IMR-90 (cell line): ENCODE measurements around the gene AOC2. TPM values are rescaled to one million over a fixed set of nuclear protein-coding genes. Genes with fewer than 3 reads are reported as not detected.

Experiments
- ATAC-seq: fragments of 200-7000 bp; cut with Tn5 transposase; 2 replicates; pipeline ENCODE4 v1.9.1; 2020; ENCODE audit warnings: low read depth, mild to moderate bottlenecking, moderate library complexity
- BruUV-seq: library from RNA; stranded (reverse); fragments of 400-500 nt; replicated peaks from 2 replicates; lab custom pipeline; 2021; lab: Mats Ljungman, UMichigan
- CTCF ChIA-PET: fragments of 300-600 bp; formaldehyde crosslinking; extraction: SDS; loops from one replicate; lab custom pipeline; 2021; ENCODE audit warnings: antibody characterized with exemption; lab: Yijun Ruan, JAX
- POLR2A ChIA-PET: fragments of 300-600 bp; sonication (Branson Sonifier 250); formaldehyde crosslinking; loops from one replicate; lab custom pipeline; 2022; ENCODE audit warnings: antibody characterized with exemption; ENCODE audit not compliant: unreplicated experiment; lab: Charles Lee
- DNase-seq: peaks from one replicate; pipeline ENCODE4 v3.0.0; 2013
- H2AFZ ChIP-seq: replicated peaks from 2 replicates; pipeline ENCODE3; 2013; ENCODE audit warnings: low read length, mild to moderate bottlenecking; ENCODE audit not compliant: poor library complexity
- H2AK5ac ChIP-seq: 2 replicates; pipeline ENCODE4 v1.6.1; 2013; ENCODE audit warnings: low read depth, low read length, inconsistent platforms
- H2AK9ac ChIP-seq: replicated peaks from 2 replicates; pipeline ENCODE3; 2013; ENCODE audit warnings: mild to moderate bottlenecking, low read depth, low read length, moderate library complexity; ENCODE audit not compliant: poor library complexity
- H2BK120ac ChIP-seq: 2 replicates; pipeline ENCODE4 v1.6.1; 2013; ENCODE audit warnings: low read depth, low read length, inconsistent platforms
- H2BK15ac ChIP-seq: 3 replicates; pipeline ENCODE4 v1.6.1; 2013; ENCODE audit warnings: low read depth, low read length, inconsistent platforms
- H2BK20ac ChIP-seq: 2 replicates; pipeline ENCODE4 v1.6.1; 2013; ENCODE audit warnings: low read depth, mild to moderate bottlenecking, inconsistent platforms, low read length, moderate library complexity
- H2BK5ac ChIP-seq: 2 replicates; pipeline ENCODE4 v1.6.1; 2013; ENCODE audit warnings: mild to moderate bottlenecking, low read depth, low read length, inconsistent platforms; ENCODE audit not compliant: poor library complexity, severe bottlenecking
- H3K14ac ChIP-seq: replicated peaks from 2 replicates; pipeline ENCODE4 v1.6.1; 2013; ENCODE audit warnings: low read depth, low read length, inconsistent platforms
- H3K18ac ChIP-seq: 2 replicates; pipeline ENCODE4 v1.6.1; 2013; ENCODE audit warnings: low read depth, low read length, control low read depth
- H3K23ac ChIP-seq: 2 replicates; pipeline ENCODE4 v1.6.1; 2013; ENCODE audit warnings: low read depth, low read length, inconsistent platforms
- H3K27ac ChIP-seq: 2 replicates; pipeline ENCODE4 v1.5.1; 2013; ENCODE audit warnings: mild to moderate bottlenecking, control low read depth, low read length; ENCODE audit not compliant: insufficient read depth
- H3K27me3 ChIP-seq: 2 replicates; pipeline ENCODE4 v1.6.1; 2013; ENCODE audit warnings: low read length; ENCODE audit not compliant: control insufficient read depth, insufficient read depth
- H3K36me3 ChIP-seq: 2 replicates; pipeline ENCODE4 v1.6.1; 2013; ENCODE audit warnings: low read length, mixed read lengths; ENCODE audit not compliant: control insufficient read depth, insufficient read depth
- H3K4ac ChIP-seq: 2 replicates; pipeline ENCODE4 v1.6.1; 2013; ENCODE audit warnings: low read depth, low read length, inconsistent platforms
- H3K4me1 ChIP-seq: 2 replicates; pipeline ENCODE4 v1.6.1; 2013; ENCODE audit warnings: low read length, mixed read lengths; ENCODE audit not compliant: control insufficient read depth, insufficient read depth
- H3K4me2 ChIP-seq: 2 replicates; pipeline ENCODE4 v1.6.1; 2013; ENCODE audit warnings: low read depth, mild to moderate bottlenecking, control low read depth, low read length, moderate library complexity
- H3K4me3 ChIP-seq: 2 replicates; pipeline ENCODE4 v1.5.1; 2013; ENCODE audit warnings: low read depth, mild to moderate bottlenecking, control low read depth, low read length, moderate library complexity; ENCODE audit not compliant: insufficient read depth
- H3K56ac ChIP-seq: 2 replicates; pipeline ENCODE4 v1.6.1; 2013; ENCODE audit warnings: low read length, inconsistent platforms; ENCODE audit not compliant: insufficient read depth; ENCODE audit errors: extremely low read depth
- H3K79me1 ChIP-seq, 2 experiments: 2 replicates each; pipeline ENCODE4 v1.6.1; 2013; ENCODE audit warnings: low read length in 2 of 2, inconsistent platforms in 1 of 2, low read depth in 1 of 2
- H3K9ac ChIP-seq: 2 replicates; pipeline ENCODE4 v1.6.1; 2013; ENCODE audit warnings: low read depth, low read length, control low read depth
- H3K9me1 ChIP-seq: 2 replicates; pipeline ENCODE4 v1.6.1; 2013; ENCODE audit warnings: low read length, inconsistent platforms; ENCODE audit not compliant: insufficient read depth
- H3K9me3 ChIP-seq: 2 replicates; pipeline ENCODE4 v1.6.1; 2013; ENCODE audit warnings: low read length; ENCODE audit not compliant: control insufficient read depth, insufficient read depth
- H4K20me1 ChIP-seq: 2 replicates; pipeline ENCODE4 v1.6.1; 2013; ENCODE audit warnings: low read length, inconsistent platforms; ENCODE audit not compliant: insufficient read depth
- H4K5ac ChIP-seq: 2 replicates; pipeline ENCODE4 v1.6.1; 2013; ENCODE audit warnings: mild to moderate bottlenecking, low read depth, low read length, control low read depth
- H4K8ac ChIP-seq, 2 experiments: 2 replicates each; pipeline ENCODE4 v1.6.1; 2013; ENCODE audit warnings: low read depth in 2 of 2, low read length in 2 of 2, control low read depth in 1 of 2, inconsistent platforms in 1 of 2
- H4K91ac ChIP-seq: 2 replicates; pipeline ENCODE4 v1.6.1; 2013; ENCODE audit warnings: low read depth, low read length, inconsistent platforms; ENCODE audit not compliant: insufficient read depth
- CHD1 ChIP-seq: IDR thresholded peaks from 2 replicates; pipeline ENCODE4 v1.6.1; 2012; ENCODE audit warnings: low read depth, low read length, improper control_type of control experiment
- FOS ChIP-seq: fragments of 150-350 bp; IDR thresholded peaks from 2 replicates; pipeline ENCODE4 v1.6.1; 2016; ENCODE audit warnings: low read depth, low read length
- RCOR1 ChIP-seq: IDR thresholded peaks from 2 replicates; pipeline ENCODE4 v1.6.1; 2012; ENCODE audit warnings: mild to moderate bottlenecking, low read length, improper control_type of control experiment; ENCODE audit not compliant: insufficient replicate concordance
- SMC3 ChIP-seq: fragments of 150-350 bp; IDR thresholded peaks from 2 replicates; pipeline ENCODE4 v1.6.1; 2016; ENCODE audit warnings: low read depth, mild to moderate bottlenecking, antibody characterized with exemption, low read length, moderate library complexity
- WGBS, 2 experiments: methylation state at CpG; one replicate each; pipeline versions ENCODE4 v1.1.5 to v1.1.7; 2013; ENCODE audit warnings: missing lambda C conversion rate in 2 of 2; ENCODE audit not compliant: insufficient read length in 1 of 2; ENCODE audit errors: extremely low coverage in 2 of 2; 5-methylcytosine and 5-hydroxymethylcytosine counted together
- dilution Hi-C: fragments of 300-500 bp; cut with HindIII; formaldehyde crosslinking; loops from one replicate; pipeline ENCODE4 v1.14.3; 2018; ENCODE audit warnings: low sequenced_read_pairs; ENCODE audit not compliant: unreplicated experiment
- in situ Hi-C: fragments of 300-500 bp; cut with MboI; formaldehyde crosslinking; loops from 3 replicates; pipeline ENCODE4 v1.14.3; 2019; ENCODE audit warnings: low sequenced_read_pairs, inconsistent platforms, mixed read lengths
- intact Hi-C: fragments of 100-400 bp; cut with micrococcal nuclease; formaldehyde crosslinking; loops from 2 replicates; pipeline ENCODE4 v1.10.0; 2022
- polyA plus RNA-seq, 3 experiments: library from polyadenylated mRNA; depleted of rRNA; stranded (reverse); fragments of >200 nt; gene quantifications; 2 replicates each; pipeline ENCODE4 v1.2.3, GENCODE V29; 2012; ENCODE audit warnings: low replicate concordance in 1 of 3
- total RNA-seq: library from RNA; depleted of rRNA; stranded (reverse); fragments of >200 nt; gene quantifications from 2 replicates; pipeline ENCODE4 v1.2.3, GENCODE V29; 2012
- TF ChIP-seq, protein P1 (sequence below): fragments of 150-350 bp; IDR thresholded peaks from 2 replicates; pipeline ENCODE4 v1.6.1; 2017; ENCODE audit warnings: mild to moderate bottlenecking, antibody characterized with exemption, low read length, low read depth

Gene AOC2
- total and polyA plus RNA-seq, 2 of the 4 experiments (the other 2 are of a cell fraction) = 0.36 to 0.41 TPM

DNA sequence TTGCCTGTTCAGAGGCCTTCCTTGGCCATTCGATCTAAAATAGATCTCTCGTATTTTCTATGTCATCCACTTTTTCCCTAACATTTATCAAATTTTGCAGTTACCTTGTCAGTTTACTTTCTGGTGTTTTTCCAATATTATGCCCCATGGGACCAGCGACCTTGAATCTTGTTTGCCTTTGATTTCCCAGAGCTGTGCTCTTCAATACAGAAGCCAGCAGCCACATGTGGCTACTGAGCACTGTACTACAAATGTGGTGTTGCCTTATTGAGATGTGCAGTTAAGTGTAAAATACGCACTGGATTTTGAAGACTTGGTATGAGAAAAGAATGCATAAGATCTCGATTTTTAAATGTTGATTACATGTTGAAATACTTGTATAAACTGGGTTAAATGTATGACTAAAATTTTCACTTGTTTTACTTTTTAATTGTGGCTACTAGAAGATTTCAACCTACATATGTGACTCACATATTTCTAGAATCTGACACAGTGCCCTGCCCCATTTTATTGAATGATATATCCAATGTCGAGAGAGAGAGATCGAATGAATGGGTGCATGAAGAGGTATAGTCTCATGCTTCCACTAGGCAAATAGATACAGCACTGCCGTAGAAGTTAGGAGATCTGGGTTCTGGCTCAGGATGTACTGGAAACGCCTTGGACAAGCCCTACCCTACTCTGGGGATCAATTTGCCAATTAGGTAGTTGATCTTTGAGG is 12.0 kb upstream of the AOC2 start:
- H4K8ac ChIP-seq = peak overlapping the region; percentile 100
- intact Hi-C loops = no loop called here
- no TSS peak for BruUV-seq
- dilution Hi-C loops = no loop called here
- H3K4ac ChIP-seq = peak overlapping the region; percentile 94
- 80% methylated on average over 1 of the region's 9 CpGs; no CpG with 5 or more reads in 1 of the 2 experiments for WGBS, 2 experiments
- POLR2A ChIA-PET = no interaction called here
- 0 out of 2 replicates have a peak, but pooled peaks cover 3% of the 10 kb centered on the region for H3K4me1 ChIP-seq
- peak overlapping the region; percentile 95 for H3K56ac ChIP-seq
- peak overlapping the region; percentile 94 for H3K9ac ChIP-seq
- H2AFZ ChIP-seq = peak overlapping the region; percentile 96
- H3K27ac ChIP-seq = peak overlapping the region; percentile 74
- in situ Hi-C loops = no loop called here
- peak overlapping the region; percentile 85 for H2BK120ac ChIP-seq
- peak overlapping the region; percentile 57 for H2AK5ac ChIP-seq
- ATAC-seq (peak; percentile 19), DNase-seq (no peak)
- no peaks in the 10 kb centered on the region for H3K9me1 ChIP-seq
- peaks cover 11% of the 10 kb centered on the region for H3K36me3 ChIP-seq
- H3K23ac ChIP-seq = peak overlapping the region; percentile 92; the same call in 1 of the 2 replicates
- peak overlapping the region; percentile 95 for H3K14ac ChIP-seq
- peak overlapping the region; percentile 96 for H4K5ac ChIP-seq
- H3K18ac ChIP-seq = peak overlapping the region; percentile 62; the same call in 1 of the 2 replicates
- H2BK15ac ChIP-seq = peak overlapping the region; percentile 77; the same call in 1 of the 3 replicates
- TF ChIP-seq RCOR1 (no peak), SMC3 (no peak), FOS (no peak), CHD1 (no peak)
- TF ChIP-seq, protein P1, sequence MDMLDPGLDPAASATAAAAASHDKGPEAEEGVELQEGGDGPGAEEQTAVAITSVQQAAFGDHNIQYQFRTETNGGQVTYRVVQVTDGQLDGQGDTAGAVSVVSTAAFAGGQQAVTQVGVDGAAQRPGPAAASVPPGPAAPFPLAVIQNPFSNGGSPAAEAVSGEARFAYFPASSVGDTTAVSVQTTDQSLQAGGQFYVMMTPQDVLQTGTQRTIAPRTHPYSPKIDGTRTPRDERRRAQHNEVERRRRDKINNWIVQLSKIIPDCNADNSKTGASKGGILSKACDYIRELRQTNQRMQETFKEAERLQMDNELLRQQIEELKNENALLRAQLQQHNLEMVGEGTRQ = no peak
- no peak overlapping the region; the same call in 1 of the 2 replicates for H2BK20ac ChIP-seq
- CTCF ChIA-PET = interaction anchor here (0.6 to 1.3 kb wide), 2 partner anchors 8 to 52 kb away, joined by 3 read pairs; partner anchors contain the start of genes BECN1 and WNK4
- H3K27me3 ChIP-seq = no peaks in the 10 kb centered on the region
- peak overlapping the region; percentile 83 for H3K4me3 ChIP-seq
- peak overlapping the region; percentile 84 for H2AK9ac ChIP-seq
- peak overlapping the region; percentile 96 for H4K91ac ChIP-seq
- H3K4me2 ChIP-seq = peak overlapping the region; percentile 98
- H3K79me1 ChIP-seq = peaks cover 31 to 47% of the 10 kb centered on the region in 2 experiments
- H3K9me3 ChIP-seq = no peaks in the 10 kb centered on the region
- peak overlapping the region; percentile 69 for H2BK5ac ChIP-seq
- H4K20me1 ChIP-seq = peaks cover 4% of the 10 kb centered on the region; the same call in 1 of the 2 replicates
